Measurements from ENCODE around the gene APCS.

Gene APCS

GRCh38 chr1:159591981-159592380 is 4.4 kb downstream of the APCS start:
- peaks cover 23% of the 10 kb centered on the region for H3K4me1 ChIP-seq (ENCODE audit: control insufficient read depth, insufficient read depth, low read length)
- H3K36me3 ChIP-seq (ENCODE audit: insufficient read depth, low read length): no peaks in the 10 kb centered on the region
- H3K27me3 ChIP-seq (ENCODE audit: control insufficient read depth, insufficient read depth, low read length): no peaks in the 10 kb centered on the region
- no peaks in the 10 kb centered on the region for H3K9me3 ChIP-seq (replicated peaks; ENCODE audit: low read length)
- H3K4me2 ChIP-seq (ENCODE audit: low read length): no peak overlapping the region
- H3K9ac ChIP-seq (ENCODE audit: low read depth, low read length): peak overlapping the region; percentile 40
- no peak overlapping the region for H3K4me3 ChIP-seq (ENCODE audit: low read length)

- no peaks in the 10 kb centered on the region for H3K36me3 ChIP-seq (ENCODE audit: insufficient read depth, low read length)
- peak overlapping the region; percentile 71 for H3K9ac ChIP-seq (ENCODE audit: low read depth, low read length)
- no peaks in the 10 kb centered on the region for H3K9me3 ChIP-seq (replicated peaks; ENCODE audit: low read length)
- H3K27me3 ChIP-seq (ENCODE audit: control insufficient read depth, insufficient read depth, low read length): no peaks in the 10 kb centered on the region
- H3K4me2 ChIP-seq (ENCODE audit: low read length): peak overlapping the region; percentile 29
- H3K4me1 ChIP-seq (ENCODE audit: control insufficient read depth, insufficient read depth, low read length): peaks cover 45% of the 10 kb centered on the region
- no peak overlapping the region for H3K4me3 ChIP-seq (ENCODE audit: low read length)
Observed at GRCh38 chr1:159594625-159595405, 7.2 kb downstream of the APCS start.

- peak overlapping the region; percentile 83 for H3K9ac ChIP-seq (ENCODE audit: low read depth, low read length)
- H3K4me3 ChIP-seq (ENCODE audit: low read length): no peak overlapping the region
- no peaks in the 10 kb centered on the region for H3K9me3 ChIP-seq (replicated peaks; ENCODE audit: low read length)
Observed at GRCh38 chr1:159598196-159598595, 10.6 kb downstream of the APCS start.

GRCh38 chr1:159600894-159601293 is 13.3 kb downstream of the APCS start:
- Histone ChIP-seq H3K4me1 (ENCODE audit: control insufficient read depth, insufficient read depth, low read length) (peaks cover 29% of the 10 kb centered on the region), H3K9ac (ENCODE audit: low read depth, low read length) (no peak overlapping the region), H3K27me3 (ENCODE audit: control insufficient read depth, insufficient read depth, low read length) (no peaks in the 10 kb centered on the region), H3K4me2 (ENCODE audit: low read length) (no peak overlapping the region), H3K9me3 (replicated peaks; ENCODE audit: low read length) (no peaks in the 10 kb centered on the region), H3K4me3 (ENCODE audit: low read length) (no peak overlapping the region), H3K36me3 (ENCODE audit: insufficient read depth, low read length) (no peaks in the 10 kb centered on the region)

More at GRCh38 chr1:159598196-159598595, 10.6 kb downstream of the APCS start:
- H3K27me3 ChIP-seq (ENCODE audit: control insufficient read depth, insufficient read depth, low read length): no peaks in the 10 kb centered on the region
- H3K36me3 ChIP-seq (ENCODE audit: insufficient read depth, low read length): no peaks in the 10 kb centered on the region
- H3K4me1 ChIP-seq (ENCODE audit: control insufficient read depth, insufficient read depth, low read length): peaks cover 45% of the 10 kb centered on the region
- H3K4me2 ChIP-seq (ENCODE audit: low read length): peak overlapping the region; percentile 27

- Histone ChIP-seq H3K4me3 (ENCODE audit: low read length) (no peak overlapping the region), H3K4me1 (ENCODE audit: control insufficient read depth, insufficient read depth, low read length) (peaks cover 16% of the 10 kb centered on the region), H3K9ac (ENCODE audit: low read depth, low read length) (no peak overlapping the region), H3K9me3 (replicated peaks; ENCODE audit: low read length) (no peaks in the 10 kb centered on the region), H3K36me3 (ENCODE audit: insufficient read depth, low read length) (no peaks in the 10 kb centered on the region), H3K27me3 (ENCODE audit: control insufficient read depth, insufficient read depth, low read length) (no peaks in the 10 kb centered on the region), H3K4me2 (ENCODE audit: low read length) (no peak overlapping the region)
Observed at GRCh38 chr1:159602501-159602999, 14.9 kb downstream of the APCS start.

- no peak overlapping the region for H3K4me3 ChIP-seq (ENCODE audit: low read length)
- H3K9ac ChIP-seq (ENCODE audit: low read depth, low read length): no peak overlapping the region
- no peaks in the 10 kb centered on the region for H3K9me3 ChIP-seq (replicated peaks; ENCODE audit: low read length)
- no peak overlapping the region for H3K4me2 ChIP-seq (ENCODE audit: low read length)
- H3K27me3 ChIP-seq (ENCODE audit: control insufficient read depth, insufficient read depth, low read length): no peaks in the 10 kb centered on the region
- H3K36me3 ChIP-seq (ENCODE audit: insufficient read depth, low read length): no peaks in the 10 kb centered on the region
- peaks cover 8% of the 10 kb centered on the region for H3K4me1 ChIP-seq (ENCODE audit: control insufficient read depth, insufficient read depth, low read length)
Observed at GRCh38 chr1:159612211-159612885, 24.7 kb downstream of the APCS start.

- Histone ChIP-seq H3K27me3 (ENCODE audit: control insufficient read depth, insufficient read depth, low read length) (no peaks in the 10 kb centered on the region), H3K9me3 (replicated peaks; ENCODE audit: low read length) (no peaks in the 10 kb centered on the region), H3K36me3 (ENCODE audit: insufficient read depth, low read length) (no peaks in the 10 kb centered on the region)
Observed at GRCh38 chr1:159632922-159633321, 45.3 kb downstream of the APCS start.

More at GRCh38 chr1:159632922-159633321, 45.3 kb downstream of the APCS start:
- H3K9ac ChIP-seq (ENCODE audit: low read depth, low read length): no peak overlapping the region
- no peaks in the 10 kb centered on the region for H3K4me1 ChIP-seq (ENCODE audit: control insufficient read depth, insufficient read depth, low read length)
- H3K4me2 ChIP-seq (ENCODE audit: low read length): no peak overlapping the region
- H3K4me3 ChIP-seq (ENCODE audit: low read length): no peak overlapping the region

All from skeletal muscle satellite cell (primary cell).